Inferior parietal cortex (tissue), 1 donor: ENCODE measurements around the gene CLP1.
A peak's percentile ranks its signal among the peaks of the same experiment; 100 is the strongest.
"Not testable (repeated sequence)": the region's sequence is repeated elsewhere in the genome, so short reads cannot be mapped to it uniquely, and the experiment has no call there.

ENCODE experiments used
- DNase-seq: peaks from one replicate; pipeline ENCODE4 v3.0.0-alpha.2; 2016; ENCODE audit errors: extremely low spot score

Gene CLP1

DNA sequence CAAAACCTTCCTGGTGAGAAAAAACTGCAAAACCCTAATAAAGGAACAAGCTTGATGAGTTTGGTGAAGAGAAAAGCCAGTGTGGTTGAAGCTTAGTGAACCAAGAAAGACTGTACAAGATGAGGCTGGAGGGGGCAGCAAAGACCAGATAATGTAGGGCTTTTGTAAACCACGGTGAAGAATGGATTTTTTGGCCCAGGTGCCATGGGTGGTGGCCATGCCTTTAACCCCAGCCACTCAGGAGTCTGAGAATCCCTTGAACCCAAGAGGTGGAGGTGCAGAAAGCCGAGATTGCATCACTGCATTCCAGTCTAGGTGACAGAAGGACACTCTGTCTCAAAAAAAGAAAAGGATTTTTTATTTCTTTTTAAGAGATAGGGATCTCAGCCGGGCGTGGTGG lies 5.3 kb downstream of the CLP1 start:
- no peak for DNase-seq

DNA sequence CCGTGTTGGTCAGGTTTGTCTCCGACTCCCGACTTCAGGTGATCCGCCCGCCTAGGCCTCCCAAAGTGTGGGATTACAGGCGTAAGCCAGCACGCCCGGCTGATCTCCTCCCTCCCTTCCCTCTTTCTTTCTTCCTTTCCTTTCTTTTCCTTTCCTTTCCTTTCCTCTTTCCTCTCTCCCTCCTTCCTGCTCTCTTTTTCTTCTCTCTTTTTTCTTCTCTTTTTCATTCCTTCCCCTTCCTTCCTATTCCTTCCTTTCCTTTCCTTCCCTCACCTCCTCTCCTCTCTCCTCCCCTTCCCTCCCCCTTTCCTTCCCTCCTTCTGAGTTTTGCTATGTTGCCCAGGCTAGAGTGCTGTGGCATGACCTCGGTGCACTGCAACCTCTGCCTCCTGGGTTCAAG lies 6.4 kb downstream of the CLP1 start:
- DNase-seq, result no peak

DNA sequence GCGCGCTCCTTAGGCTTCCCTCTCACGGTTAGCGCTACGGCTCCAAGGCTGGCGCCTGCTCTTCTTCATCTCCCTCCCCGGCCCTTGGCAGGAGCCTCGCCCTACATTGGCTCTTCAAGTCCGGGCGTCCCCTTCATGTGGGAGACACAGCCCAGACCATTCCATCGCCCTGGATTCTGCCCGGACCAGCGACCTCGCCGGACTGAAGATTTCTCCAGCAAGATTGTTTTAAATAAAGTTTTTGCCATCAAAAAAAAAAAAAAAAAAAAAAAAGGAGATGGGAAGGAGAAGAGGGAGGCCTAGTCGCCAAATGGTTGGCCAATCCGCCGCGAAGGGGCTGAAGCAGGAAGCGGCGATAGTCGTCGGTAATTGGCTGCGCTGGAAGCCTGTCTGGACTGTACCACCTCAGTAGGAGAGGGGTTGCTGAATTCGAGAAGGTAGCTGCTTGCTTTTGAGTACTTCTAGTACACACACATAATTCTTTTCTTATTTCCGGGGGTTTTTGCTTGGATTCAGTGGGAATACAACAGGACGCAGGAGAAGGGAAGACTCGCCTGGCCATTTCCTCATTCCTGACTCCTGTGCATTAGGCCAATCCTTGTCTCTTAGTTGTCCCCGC lies 9.7 kb downstream of the CLP1 start:
- DNase-seq, result peak; percentile 99

DNA sequence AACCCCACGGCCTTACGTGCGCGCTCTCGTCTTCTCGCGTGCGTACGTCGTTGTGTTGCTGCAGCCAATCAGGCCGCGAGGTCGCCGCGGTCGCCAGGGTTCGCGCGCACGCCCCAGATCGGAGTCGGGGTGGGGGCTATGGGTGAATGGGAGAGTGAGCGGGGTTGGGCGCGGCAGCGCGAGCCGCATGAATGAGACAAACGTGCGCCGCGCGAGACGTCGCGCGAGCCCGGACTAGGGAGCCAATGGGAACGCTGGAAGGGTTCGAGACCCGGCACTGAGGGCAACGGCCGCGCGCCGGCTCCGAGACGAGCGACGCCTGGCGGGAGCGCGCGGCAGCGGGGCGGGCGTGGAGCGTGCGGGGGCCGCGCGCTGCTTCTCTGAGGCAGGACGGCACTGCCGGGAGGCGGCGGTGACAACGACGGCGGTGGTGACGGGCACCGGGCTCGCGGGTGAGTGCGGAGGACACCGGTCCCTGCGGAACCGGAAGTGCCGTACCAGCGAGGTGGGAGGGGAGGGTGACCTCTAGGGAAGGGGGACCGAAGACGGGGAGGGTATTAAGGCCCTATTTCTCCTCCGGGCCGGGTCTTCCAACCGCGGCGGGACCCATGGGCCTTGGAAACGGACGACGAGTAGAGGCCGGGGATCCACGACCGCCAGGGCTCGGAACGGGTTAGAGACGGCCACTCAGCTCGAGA lies 10.3 kb downstream of the CLP1 start, which contains the start of gene ZDHHC5:
ZDHHC5 (plus strand) TSS at position 379 of the 698 bp plus-strand sequence. CDS start 4,977 bp downstream, outside the sequence.
- peak; percentile 98 for DNase-seq

DNA sequence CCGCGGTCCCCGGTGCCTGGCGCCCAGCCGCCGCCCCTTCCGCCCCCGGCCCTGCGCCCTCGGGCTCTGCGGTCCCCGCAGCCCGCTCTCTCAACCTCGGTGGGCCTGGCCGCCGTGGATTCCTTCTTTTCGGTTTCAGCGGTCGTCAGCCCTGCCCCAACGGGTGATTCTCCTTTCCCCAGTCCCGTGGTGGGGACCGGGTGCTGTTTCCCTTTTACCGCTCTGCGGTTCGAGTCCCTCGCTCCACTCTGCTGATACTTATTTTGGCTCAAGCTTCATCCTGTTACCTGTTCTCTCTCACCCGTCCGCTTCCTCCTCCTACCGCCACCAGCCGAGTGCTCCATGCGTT lies 10.8 kb downstream of the CLP1 start:
- DNase-seq, result no peak

DNA sequence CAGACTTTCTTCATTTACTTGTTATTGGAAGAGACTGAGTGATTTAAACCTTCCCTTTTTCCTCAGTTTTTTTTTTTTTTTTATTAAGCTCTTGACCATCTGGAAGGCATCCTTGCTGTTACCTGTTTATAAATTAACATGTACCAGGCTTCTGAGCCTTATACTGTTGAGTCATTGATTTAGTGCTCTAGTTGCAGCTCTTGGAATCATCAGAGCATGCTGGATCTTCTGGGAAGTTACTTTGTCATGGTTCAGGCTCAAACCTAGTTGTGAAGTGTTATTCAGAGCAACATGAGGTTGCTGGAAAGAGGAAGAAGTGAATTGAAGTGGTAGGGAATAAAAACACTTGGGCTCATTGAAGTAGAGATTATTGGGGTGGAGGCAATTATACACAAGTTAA lies 16.7 kb downstream of the CLP1 start:
- no peak for DNase-seq

DNA sequence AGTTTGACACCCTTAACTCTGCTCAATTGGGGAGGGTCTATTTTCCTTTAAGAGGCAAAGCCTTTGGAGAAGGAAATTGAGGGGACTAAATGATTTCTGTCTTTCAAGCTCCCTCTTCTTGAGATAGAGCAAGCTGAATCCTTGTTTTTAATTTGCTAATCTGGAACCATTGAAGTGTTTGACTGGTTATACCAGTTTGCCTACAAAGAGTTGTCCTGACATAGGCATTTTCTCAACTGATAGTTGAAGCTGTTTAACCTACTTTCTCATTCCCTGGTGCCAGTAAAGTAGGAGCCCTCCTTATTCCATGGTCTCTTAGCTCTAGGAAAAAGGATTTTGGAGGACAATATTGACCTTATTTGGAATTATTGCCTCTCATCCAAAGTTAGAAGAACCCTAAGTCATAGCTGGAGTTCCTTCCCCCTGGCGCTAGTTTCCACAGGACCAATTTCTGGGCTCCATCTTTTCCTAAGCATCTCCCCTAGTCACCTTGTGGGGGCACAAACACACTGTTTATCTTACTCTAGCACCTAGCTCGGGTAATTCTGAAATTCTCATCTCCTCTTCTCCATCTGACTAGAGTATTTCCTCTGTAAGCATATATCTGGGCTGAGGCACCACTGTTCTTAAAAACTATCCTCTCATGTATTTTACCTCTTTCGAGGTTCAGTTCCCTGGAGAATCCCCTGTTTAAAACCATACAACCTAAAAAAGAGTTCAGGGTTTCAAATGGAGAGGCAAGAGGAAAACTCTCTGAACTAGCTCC lies 17.8 kb downstream of the CLP1 start:
- DNase-seq, result no peak

DNA sequence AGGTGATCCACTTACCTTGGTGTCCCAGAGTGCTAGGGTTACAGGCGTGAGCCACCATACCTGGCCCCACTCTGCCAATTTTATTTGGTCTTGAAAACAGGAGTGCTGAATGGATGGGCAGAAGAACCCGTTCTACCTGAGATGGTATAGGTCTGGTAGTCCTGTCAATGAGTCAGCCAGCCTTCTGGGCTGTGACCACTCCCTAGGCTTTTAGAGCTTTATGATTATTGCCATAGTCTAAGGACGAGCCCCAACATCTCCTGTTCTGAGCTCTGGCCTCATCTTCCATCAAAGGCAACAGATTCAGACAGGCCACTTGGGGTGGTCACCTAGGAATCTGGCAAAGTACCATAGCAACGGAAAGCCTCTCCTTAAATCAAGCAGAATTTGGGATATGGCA lies 21.8 kb downstream of the CLP1 start:
- no peak for DNase-seq

DNA sequence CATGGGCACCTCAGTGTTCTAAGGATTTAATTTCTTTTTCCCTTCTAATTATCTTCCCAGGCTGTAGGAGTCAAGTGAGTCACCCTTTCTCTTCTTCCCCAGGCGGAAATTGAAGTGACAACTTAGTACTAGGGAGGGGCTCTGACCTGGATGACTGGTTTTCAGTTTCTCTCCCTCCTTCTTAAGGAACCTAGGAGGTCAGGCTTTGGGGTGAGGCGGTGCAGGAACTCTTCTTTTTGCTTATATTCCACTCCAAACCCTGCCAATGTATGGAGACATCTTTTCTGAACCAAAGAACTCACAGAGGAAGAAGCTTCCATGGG lies 23.0 kb downstream of the CLP1 start:
- no peak for DNase-seq

DNA sequence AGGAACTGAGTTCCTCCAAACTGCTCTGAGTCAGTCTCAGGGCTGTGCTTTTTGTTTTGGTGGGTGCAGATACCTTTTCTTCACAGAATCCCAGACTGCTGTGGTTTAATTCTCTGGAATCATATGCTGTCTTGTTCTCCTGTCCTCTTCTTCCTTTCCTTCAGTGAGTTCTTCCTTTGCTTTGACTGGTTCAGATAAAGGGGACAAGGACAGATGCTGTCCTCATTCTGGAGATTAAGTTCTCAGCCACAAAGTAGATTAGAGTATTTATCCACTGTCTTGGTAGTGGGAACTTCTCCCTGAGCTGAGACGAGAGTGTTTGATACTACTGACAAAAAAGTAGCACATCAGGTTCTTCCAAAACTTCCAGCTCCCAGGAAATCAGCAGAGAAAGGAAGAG lies 23.6 kb downstream of the CLP1 start:
- no peak for DNase-seq

DNA sequence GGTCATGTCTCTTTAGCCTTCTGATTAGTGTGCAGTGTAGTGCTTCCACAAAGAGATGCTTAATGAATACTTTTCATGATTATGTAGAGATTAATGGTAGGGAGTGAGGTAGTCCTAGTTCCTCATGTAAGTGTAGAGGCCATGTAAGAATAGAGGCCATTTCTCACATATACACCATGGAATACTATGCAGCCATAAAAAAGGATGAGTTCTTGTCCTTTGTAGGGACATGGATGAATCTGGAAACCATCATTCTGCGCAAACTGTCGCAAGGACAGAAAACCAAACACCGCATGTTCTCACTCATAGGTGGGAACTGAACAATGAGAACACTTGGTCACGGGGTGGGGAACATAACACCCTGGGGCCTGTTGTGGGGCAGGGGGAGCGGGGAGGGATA lies 32.9 kb downstream of the CLP1 start:
- DNase-seq, result not testable (repeated sequence)

DNA sequence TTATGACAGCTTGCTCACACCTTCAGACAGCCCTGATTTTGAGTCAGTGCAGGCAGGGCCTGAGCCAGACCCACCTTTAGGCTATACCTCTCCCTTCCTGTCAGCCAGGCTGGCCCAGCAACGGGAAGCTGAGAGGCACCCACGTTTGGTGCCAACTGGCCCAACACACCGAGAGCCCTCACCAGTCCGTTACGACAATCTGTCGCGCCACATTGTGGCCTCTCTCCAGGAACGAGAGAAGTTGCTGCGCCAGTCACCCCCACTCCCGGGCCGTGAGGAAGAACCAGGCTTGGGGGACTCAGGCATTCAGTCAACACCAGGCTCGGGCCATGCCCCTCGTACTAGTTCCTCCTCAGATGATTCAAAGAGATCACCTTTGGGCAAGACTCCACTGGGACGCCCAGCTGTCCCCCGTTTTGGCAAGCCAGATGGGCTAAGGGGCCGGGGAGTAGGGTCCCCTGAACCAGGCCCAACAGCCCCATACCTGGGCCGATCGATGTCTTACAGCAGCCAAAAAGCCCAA lies 41.3 kb downstream of the CLP1 start:
- DNase-seq, result no peak

DNA sequence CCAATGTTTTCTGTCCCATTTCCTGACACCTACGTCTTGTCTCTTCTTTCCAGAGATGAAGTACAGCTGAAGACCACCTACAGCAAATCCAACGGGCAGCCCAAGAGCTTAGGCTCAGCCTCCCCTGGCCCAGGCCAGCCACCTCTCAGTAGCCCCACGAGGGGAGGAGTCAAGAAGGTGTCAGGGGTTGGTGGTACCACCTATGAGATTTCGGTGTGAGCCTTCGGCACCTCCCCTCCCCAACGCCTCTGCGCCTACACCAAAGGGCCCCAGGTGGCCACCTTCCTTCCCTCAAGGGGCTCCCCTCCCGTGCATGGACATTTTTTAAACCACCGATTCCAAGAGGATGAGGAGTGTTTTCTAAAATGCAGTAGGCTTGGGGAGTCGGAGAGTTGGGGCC lies 42.3 kb downstream of the CLP1 start:
- no peak for DNase-seq

DNA sequence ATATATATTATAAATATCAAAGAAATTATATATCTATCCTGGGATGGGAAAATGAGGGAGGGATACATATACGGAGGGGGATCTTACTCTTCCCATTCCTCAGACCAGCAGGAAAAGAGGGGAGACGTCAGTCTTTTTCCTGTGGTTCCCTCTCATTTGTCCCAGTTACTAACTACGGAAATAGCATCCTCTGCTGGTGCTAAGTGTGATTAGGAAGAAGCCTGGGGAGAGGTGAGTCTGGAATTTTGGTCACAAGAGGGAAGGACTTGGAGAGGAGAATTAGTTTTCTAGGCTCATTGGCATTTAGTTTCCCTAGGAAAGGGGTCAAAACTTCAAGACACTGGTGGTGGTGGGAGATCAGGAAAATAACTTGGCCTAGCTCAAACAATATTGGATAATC lies 42.9 kb downstream of the CLP1 start:
- no peak for DNase-seq

DNA sequence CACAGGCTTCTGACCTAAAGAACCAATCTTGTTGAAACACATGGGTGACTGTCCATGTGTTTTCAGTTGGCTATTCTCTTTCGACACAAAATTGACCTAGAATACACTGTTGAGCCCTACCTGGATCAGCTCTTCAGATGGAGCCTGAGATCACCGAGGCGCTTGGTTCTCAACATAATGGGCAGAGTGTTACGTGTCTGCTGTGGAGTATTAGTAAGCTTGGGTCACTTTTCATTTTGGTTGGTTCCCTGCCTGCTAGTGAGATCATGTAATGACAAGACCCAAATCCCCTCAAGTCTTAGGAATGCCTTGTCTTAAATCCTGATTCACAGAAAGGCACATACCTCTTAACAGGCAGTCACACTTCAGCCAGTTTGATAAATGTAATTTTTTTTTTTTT lies 45.8 kb downstream of the CLP1 start:
- no peak for DNase-seq

DNA sequence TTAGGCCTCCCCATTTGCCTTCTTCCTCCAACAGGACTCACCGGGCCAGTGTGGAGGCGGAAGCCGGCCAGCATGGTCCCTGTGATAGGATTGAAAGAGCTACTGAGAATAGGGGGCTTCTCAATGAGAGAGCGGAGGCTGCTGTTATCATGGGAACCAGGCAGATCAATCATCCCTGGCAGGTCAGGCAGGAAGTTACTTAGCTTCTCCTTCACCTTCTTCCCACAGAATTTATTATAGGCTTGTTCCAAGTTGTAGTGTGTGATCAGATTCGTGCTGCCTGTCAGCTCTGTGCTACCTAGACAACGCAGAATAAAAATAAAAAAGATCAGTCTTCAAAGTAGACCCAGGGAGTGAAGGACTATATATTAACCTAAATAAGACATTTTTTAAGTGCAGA lies 47.4 kb downstream of the CLP1 start:
- no peak for DNase-seq

DNA sequence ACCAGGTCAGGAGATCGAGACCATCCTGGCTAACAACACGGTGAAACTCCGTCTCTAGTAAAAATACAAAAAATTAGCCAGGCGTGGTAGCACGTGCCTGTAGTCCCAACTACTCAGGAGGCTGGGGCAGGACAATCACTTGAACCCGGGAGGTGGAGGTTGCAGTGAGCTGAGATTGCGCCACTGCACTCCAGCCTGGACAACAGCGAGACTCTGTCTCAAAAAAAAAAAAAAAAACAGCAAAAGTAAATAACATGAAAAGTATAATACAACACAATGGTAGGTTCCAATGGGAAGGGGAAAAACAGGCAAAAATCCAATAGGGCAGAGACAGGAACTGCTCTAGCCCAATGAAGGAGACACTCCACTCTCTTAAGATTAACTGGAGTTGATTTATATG lies 47.9 kb downstream of the CLP1 start:
- not testable (repeated sequence) for DNase-seq

DNA sequence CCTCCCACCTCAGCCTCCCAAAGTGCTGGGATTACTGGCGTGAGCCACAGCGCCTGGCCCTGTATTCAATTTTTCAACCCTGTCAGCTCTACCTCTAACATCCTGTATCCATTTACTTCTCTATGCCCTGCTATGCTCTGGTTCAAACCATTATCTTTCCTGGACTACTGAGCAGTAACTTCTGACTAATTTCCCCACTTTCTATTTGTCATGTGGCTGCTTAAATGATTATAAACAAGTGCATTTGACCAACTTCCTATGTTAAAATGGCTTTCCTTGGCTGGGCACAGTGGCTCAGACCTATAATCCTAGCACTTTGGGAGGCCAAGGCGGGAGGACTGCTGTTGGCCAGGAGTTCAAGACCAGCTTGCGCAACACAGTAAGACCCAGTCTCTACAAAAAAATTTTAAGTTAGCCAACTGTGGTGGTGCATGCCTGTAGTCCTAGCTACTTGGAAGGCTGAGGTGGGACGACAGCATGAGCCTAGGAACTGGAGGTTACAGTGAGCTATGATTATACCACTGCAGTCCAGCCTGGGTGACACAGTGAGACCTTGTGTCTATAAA lies 52.3 kb downstream of the CLP1 start:
- no peak for DNase-seq
